ENCODE data around the gene SS18.

The SS18 gene

DNA sequence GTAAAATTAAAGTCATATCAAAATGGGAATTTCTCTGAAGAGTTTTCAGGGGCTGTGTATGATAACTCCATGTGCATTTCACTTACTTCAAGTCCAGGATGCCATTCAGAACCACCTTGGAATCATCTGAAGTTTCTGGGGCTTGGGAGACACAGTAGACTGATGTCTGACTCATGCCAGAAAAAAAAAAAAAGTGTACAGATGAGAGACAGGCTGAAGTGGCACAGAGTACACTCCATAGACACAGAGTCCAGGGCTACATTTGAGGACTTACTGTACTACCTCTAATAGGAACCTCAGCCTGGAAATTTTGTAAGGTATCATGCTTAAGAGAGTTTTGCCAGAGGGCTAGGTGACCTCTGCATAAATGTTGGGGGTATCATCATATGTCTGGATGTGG, 92.0 kb downstream of the SS18 start:
- no peak for DNase-seq

DNA sequence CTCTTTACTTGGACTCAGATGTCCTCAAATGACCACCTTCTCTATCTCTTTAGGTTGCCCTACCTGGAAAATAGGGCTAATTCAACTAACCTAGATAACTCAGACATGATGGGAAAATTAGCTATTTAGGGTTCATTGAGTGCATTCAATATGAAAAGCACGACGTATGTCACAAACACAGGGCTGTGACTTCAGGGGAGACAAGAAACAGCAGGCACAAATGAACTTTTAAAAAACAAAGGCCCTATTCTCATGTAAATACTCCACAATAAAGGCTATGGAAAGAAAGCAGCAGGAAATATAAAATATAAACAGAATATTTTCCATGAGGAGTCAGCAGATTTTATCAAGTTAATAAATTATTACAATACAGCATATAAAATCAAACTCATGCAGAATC, 97.8 kb downstream of the SS18 start:
- DNase-seq: no peak

DNA sequence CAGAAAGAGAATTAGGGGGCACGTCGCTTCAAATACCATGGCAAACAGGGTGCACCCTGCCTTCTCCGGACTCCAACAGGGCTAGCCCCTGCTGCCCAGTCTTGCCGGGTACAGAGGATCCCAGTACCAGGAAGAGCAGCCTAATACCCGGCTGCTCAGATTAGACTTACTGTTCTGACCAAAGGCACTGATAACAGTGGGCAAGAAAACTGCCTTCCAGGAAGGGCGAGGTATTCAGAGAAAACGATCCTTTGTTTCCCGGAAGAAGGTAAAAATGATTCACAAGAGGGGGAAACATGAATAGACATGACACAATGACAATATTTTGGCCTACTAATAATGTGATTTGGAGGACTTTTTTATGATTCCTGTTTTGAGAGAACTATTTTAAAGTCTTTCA, 99.9 kb downstream of the SS18 start:
- DNase-seq: no peak

DNA sequence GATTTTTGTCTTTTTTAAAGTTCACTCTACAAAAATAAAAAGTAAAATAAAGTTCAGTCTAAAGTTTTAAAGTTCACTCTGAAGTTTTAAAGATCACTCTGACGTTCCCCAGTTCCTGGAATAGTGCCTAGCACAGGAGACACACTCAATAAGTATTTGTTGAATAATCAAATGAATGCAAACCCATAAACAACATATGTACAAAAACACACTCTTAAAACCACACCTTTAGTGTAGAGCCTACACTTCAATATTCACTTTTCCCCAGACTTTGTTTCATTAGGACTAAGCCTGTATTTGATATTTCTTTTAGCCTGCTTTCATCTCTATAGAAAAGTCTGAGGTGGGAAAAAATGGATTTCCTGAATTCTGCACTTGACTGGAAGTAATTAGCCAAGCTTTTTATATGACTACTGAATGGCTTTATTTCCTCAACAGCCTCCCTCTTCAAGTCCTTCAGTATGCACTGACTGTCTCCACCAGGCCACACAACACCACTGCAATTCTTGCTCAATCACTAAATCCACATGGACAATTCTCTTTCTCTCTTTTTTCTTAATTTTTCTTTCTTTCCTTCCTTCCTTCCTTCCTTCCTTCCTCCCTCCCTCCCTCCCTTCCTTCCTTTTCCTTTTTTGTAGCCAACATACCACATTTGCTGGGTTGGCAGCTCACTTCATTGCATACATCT, 104.6 kb downstream of the SS18 start:
- DNase-seq: no peak

DNA sequence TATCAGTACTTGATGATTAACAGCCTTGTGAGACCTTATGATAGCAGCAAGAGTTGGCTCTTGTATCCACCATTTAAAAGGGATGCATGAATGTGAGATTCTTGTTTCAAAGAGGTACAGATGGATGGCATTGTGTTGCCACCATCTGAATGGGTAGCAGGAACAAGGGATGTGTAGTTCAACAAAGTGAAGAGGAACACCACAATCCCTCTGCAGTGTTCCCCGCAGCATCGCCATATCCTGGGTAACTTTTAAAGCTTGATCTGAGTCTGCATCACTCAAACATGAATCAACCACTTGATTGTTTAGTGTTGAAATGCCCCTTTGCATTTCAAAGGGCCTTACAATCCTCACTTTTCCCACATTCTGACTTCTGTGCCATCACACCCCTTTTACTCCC, 106.7 kb downstream of the SS18 start:
- DNase-seq: no peak

DNA sequence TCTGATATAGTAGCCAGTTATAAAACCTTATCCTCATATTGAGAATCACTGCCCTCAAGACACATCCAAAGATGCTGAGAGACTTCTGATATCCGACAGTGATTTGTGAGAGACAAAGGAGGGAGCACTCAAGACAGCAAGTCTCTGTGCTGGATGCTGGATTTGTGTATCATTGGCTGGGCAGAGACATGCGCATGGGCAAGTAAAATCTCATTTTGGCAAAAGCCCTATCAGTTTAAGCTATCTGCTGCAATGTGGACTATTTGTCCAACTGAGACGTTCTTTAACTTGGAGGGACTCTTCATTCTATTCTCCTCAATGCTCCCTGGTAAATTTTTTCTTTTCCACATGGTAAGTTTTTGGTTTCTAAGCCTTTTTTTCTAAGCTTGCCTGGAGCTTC, 107.5 kb downstream of the SS18 start:
- no peak for DNase-seq

DNA sequence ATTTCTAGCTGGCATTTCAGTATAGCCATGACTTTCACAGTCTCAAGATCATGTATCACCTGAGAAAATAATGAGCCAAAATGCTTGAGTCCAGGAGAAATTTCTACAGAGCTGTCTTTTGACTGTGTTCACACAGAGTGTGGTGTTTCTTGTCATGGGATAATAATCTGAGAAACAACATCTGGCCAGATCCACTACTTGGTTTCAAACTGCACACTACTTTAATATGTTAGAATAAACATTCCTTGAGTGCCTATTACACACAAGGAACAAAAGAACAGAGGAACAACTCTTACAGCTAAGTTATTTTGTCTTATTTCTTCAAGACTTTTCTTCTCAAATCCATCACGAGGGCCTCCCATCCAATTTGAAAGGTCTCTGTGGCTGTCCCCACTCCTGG, 108.3 kb downstream of the SS18 start:
- DNase-seq: no peak

DNA sequence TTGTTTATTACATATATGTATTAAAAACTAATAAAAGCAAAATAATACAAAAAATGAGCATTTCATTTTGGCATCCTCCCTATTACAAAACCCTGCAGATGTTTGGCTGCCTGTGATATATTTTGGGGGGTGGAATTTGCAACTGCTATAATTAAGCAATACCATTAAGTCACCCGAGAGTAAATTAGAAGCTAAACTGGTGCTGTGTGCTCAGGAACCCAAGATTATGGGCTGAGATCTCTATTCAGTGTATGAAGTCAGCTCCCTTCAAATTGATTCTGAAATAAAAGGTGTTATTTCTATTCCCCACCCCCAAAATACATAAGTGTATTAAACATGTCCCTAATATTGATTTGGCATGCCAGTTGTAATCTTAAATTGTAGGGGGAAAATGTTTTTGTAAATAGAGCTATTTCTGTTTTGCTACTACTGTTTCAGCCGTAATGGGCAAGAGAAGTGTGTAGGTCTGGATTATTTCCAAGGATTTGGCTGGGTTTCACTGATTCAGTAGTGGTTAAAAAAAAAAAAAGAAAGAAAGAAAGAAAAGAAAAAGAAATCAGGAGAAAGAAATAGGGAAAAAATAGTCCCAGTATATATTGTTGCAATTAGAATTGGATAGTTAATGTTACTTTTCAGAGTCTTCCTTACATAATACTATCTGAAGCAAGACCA, 110.9 kb downstream of the SS18 start:
- no peak for DNase-seq

DNA sequence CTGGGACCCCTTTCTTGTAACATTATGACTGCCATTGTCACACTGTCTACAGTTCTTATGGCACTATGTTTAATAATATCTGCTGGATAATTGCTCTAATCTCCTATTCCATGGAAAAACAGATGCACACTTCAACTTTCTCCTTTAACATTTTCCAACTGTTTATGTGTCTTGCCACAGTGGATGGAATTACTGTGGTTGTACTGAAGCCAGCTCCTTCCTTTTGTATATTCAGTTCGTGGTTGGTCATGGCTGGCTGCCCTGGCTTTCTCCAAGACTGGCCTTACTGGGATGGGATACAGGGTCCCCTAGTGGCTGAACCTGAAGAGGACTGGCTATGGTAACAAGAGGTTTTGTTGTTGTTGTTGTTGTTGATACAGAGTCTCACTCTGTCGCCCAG, 113.9 kb downstream of the SS18 start:
- no peak for DNase-seq

DNA sequence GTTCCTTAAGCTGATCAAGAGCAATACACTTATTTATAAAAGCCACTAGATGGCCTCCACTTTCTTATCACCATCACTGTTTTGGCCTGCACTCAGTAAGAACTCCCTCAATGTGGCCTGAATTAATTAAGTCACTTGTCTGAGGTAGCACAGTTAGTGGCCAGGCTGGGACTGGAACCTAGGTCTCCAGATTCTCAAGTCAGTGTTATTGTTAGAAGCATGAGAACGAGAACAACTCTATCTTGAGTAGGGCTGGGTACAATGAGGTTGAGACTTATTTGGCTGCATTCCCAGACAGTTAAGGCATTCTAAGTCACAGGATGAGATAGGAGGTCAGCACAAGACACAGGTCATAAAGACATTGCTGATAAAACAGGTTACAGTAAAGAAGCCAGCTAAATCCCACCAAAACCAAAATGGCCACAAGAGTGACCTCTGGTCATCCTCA, 115.8 kb downstream of the SS18 start:
- no peak for DNase-seq

All from activated gamma-delta T cell (primary cell).